D341Med (cell line): ENCODE measurements around the gene KANSL2.
A peak's percentile ranks its signal among the peaks of the same experiment; 100 is the strongest.
"Not testable (repeated sequence)": the region's sequence is repeated elsewhere in the genome, so short reads cannot be mapped to it uniquely, and the experiment has no call there.

Source experiments
- DNase-seq: peaks from one replicate; pipeline ENCODE4 v3.0.0; 2012; ENCODE audit warnings: low spot score

The KANSL2 gene, protein sequence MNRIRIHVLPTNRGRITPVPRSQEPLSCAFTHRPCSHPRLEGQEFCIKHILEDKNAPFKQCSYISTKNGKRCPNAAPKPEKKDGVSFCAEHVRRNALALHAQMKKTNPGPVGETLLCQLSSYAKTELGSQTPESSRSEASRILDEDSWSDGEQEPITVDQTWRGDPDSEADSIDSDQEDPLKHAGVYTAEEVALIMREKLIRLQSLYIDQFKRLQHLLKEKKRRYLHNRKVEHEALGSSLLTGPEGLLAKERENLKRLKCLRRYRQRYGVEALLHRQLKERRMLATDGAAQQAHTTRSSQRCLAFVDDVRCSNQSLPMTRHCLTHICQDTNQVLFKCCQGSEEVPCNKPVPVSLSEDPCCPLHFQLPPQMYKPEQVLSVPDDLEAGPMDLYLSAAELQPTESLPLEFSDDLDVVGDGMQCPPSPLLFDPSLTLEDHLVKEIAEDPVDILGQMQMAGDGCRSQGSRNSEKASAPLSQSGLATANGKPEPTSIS

DNA sequence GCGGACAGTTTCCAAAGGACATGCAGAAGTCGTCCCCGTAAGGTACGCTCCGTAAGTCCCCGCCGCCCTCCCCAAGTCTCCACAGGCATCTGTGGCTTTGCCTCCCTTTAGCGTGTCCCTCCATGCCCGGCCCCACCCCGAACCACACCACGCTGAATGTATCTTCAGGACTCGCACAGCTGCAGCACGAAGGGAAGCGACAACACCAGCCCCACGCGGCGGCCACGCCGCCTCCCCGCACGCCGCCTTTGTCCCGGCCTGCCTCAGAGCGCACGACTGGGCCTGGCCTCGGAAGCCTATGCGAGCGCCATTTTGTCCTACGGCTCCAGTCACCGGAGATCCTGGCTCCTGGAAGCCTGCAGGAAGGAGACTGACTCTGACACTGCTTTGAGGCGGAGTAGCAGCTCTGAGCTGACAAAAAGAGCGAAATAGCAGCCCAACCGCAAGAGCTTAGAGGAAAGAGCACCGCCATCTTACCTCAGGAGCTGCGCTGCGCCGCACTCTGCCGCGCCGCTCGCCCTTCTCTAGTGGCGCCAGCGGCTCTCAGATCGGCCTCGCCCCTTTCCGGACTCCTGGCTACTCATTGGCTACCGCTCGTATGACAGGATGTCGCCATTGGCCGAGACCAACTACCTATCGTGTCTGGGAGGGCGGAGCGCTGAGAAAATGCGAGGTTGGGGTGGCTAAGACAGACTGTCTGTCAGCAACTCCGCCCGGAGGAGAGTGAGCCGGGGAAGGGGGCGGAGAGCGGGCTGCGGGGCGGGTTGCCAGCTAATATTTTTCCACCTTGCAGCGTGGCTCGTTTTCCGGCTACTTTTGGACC lies at the start of gene KANSL2:
Gene KANSL2, minus strand, starts transcription at position 529 of the 823 bp plus-strand sequence. CDS start 606 bp downstream, outside the sequence.
- DNase-seq: peak; percentile 96

DNA sequence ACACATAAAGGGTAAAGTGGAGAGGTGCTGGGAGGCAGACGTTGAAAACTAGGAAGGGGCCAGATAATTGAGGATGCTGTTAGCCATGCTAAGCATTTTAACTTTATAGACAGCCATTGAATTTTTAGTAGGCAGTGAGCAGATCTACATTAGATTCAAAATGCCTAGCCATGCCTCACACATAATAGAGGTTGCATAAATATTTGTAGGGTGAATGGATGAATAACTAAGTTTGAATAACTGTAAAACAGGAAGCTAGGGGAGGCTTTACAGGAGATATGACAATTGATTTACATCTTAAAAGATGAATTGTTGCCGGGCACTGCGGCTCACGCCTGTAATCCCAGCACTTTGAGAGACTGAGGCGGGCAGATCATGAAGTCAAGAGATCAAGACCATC lies 46.8 kb upstream of the KANSL2 start:
- no peak for DNase-seq

DNA sequence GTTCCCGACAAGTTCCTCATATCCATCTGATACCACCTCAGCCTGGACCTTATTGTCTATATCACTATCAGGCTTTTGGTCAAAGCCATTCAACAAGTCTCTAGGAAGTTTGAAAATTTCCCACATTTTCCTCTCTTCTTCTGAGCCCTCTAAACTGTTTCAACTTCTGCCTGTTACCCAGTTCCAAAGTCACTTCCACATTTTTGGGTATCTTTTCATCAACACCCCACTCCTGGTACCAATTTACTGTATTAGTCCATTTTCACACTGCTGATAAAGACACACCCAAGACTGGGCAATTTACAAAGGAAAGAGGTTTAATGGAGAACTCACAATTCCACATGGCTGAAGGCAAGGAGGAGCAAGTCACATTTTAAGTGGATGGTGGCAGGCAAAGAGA lies 38.7 kb upstream of the KANSL2 start:
- not testable (repeated sequence) for DNase-seq

DNA sequence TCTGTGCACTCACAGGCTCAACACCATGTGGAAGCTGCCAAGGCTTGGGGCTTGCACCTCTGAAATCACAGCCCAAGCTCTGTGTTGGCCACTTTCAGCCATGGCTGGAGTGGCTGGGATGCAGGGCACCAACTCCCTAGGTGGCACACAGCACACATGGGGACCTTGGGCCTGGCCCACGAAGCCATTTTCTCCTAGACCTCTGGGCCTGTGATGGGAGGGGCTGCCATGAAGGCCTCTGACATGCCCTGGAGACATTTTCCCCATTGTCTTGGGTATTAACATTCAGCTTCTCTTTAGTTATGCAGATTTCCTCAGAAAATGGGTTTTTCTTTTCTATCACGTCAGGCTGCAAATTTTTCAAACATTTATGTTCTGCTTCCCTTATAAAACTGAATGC lies 38.1 kb upstream of the KANSL2 start:
- DNase-seq: not testable (repeated sequence)

DNA sequence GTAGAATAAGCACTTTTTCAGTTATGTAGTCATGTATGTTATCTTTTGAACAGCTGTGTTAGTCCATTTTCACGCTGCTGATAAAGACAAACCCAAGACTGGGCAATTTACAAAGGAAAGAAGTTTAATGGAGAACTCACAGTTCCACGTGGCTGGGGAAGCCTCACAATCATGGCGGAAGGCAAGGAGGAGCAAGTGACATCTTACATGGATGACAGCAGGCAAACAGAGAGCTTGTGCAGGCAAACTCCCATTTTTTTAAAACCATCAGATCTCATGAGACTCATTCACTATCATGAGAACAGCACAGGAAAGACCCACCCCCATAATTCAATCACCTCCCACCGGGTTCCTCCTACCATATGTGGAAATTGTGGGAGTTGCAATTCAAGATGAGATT lies 37.0 kb upstream of the KANSL2 start:
- not testable (repeated sequence) for DNase-seq

DNA sequence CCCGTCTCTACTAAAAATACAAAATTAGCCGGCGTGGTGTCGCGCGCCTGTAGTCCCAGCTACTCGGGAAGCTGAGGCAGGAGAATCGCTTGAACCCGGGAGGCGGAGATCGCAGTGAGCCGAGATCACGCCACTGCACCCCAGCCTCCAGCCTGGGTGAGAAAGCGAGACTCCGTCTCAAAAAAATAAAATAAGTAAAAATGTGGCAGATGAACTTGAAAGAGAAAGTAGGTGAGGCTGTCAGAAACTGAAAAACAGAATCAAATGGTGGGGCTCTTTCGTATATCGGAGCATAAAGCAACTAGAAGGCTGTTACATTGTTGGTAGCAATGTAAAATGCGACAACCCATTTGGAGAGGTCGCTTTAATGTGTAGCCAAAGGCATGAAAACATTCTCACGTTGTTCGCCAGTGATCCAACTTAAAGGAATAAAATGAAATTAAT lies 35.2 kb upstream of the KANSL2 start:
- no peak for DNase-seq

DNA sequence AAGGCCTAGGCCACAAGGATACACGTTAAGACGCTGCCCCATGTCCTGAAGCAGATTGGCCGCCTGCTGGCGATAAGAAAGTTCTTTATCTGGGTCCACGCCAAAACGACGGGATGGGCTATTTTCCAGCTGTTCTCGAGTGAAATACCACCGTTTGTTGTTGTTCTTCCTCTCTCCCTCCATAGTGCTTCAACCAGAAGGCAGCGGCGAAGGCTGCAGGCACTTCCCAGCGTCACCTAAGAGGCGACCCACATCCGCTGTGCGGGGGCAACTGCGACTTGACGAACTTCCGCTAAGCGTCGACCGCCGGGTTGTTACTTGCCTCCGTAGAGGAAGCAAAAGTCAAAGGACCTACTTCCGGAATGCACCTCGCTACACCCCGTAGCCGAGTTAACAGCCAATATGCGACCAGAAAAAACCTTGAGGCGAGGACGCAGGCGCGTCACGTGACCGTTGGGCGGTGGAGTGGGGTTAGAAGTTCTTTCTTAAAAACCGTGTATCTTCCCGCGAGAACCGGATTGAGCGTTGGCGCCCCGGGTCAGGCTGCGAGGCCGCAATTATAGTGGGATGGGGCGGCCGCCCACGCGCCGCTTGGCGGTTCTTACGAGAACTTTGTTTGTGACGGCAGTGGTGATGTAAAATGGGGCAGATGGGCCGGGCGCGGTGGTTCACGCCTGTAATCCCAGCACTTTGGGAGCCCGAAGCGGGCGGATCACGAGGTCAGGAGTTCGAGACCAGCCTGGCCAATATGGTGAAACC lies 34.6 kb upstream of the KANSL2 start, which contains the start of gene CCNT1:
Gene CCNT1, minus strand, starts transcription at position 215 of the 759 bp plus-strand sequence. Its CDS starts 32 bp downstream, at position 183.
- DNase-seq: peak; percentile 98

DNA sequence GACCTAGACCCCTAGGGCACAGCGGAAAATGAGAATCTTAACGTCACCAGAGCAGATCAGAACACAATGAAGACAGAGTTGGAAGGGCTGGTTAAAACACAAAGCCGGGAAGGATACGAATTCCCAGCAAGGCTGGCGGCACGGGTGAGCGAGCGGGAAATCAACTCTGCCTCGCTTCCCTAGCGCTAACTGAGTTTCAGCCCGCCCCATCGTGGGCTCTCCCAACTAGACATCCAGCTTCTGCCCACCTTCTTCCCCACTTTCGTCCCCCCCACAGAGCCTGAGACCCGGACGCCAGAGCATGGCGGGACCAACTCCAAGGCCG lies 34.1 kb upstream of the KANSL2 start:
- no peak for DNase-seq

DNA sequence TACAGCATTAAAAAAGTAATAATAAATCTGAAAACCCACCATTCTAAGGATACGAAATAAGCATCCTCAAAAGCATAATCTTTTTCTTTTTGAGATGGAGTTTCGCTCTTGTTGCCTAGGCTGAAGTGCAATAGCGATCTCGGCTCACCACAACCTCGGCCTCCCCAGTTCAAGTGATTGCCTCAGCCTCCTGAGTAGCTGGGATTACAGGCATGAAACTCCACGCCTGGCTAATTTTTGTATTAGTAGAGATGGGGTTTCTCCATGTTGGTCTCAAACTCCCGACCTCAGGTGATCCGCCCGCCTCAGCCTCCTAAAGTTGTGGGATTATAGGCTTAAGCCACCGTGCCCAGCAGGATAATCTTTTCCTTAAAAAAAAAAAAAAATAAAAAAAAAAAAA lies 30.2 kb upstream of the KANSL2 start:
- no peak for DNase-seq

DNA sequence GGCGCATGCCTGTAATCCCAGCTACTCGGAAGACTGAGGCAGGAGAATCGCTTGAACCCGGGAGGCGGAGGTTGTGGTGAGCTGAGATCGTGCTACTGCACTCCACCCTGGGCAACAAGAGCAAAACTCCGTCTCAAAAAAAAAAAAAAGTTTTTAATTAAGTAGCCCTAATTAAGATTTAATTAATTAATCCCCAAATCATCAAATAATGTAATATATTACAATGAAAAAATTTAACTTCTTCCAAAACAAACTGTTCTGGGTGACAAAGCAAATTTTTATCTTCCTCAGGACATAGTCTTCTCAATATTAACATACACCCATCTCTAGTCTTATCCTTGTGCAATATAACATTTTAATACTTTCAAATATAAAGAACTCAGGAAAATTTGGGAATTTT lies 16.8 kb upstream of the KANSL2 start:
- DNase-seq: not testable (repeated sequence)

DNA sequence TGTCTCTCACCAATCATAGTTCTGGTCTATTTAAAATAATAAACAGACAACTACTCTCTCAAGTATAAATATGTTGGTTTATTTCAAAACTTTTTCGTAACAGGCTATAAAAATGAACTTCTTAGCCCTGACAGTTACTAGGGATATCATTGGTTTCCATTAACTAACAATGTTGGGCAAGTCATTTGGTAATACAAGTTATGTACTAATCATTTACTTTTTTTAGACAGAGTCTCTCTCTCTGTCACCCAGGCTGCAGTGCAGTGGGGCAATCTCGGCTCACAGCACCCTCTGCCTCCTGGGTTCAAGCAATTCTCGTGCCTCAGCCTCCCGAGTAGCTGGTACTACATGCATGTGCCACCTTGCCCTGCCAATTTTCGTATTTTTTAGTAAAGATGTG lies 14.6 kb upstream of the KANSL2 start:
- no peak for DNase-seq

DNA sequence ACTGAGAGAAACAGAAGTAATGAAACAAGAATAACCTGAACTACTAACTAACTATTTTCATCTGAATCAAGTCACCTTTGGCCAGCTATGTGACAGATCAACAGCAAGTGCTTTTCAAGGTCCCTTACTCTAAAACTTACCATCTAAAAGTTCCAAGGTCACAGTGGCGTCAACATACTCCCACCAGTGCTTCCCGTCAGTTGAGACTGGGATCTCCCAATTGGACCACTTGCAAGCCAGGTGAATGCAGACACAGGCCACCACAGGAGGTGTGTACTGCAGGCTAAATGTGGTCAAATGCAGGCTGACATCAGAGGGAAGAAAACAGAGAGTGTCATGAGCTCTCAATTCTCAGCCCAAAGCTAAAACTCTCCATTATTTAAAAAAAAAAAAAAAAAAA lies 13.8 kb upstream of the KANSL2 start:
- DNase-seq: no peak

DNA sequence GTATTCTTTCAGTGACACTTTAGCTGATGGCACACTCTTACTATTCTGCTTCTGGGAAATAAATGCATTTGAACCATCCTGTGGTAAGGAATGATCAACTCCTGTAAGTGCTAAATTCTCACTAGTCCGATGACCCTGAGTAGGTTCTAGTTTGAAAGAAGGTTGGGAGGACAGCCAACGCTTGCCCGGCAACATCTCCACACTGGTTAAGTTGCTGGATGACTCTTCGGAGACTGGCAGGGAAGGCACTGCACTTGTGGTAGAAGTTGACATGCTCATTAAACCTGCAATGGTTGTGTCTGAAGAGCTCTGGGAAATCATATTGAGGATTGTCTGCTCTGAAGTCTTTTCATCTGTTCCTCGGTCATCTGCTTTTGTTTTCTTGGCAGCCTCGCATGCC lies 12.0 kb upstream of the KANSL2 start:
- no peak for DNase-seq

DNA sequence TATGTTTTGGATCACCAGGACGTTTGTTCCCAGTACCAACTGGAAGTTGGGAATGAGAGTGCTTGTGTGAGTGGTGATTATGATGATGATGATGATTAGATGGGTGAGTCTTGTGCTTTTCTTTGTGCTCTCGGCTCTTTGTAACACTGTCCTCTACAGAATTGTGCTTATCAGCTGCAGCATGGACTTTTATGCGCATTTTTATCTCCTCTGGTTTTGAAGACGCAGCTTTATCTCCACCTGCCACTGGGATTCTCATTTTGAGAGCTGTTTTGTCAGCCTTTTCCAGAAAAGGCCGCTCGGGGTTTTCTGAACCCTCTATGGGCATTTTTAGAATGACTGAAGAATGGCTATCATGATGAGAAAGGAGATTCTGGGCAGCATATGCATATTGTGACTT lies 11.5 kb upstream of the KANSL2 start:
- DNase-seq: no peak

DNA sequence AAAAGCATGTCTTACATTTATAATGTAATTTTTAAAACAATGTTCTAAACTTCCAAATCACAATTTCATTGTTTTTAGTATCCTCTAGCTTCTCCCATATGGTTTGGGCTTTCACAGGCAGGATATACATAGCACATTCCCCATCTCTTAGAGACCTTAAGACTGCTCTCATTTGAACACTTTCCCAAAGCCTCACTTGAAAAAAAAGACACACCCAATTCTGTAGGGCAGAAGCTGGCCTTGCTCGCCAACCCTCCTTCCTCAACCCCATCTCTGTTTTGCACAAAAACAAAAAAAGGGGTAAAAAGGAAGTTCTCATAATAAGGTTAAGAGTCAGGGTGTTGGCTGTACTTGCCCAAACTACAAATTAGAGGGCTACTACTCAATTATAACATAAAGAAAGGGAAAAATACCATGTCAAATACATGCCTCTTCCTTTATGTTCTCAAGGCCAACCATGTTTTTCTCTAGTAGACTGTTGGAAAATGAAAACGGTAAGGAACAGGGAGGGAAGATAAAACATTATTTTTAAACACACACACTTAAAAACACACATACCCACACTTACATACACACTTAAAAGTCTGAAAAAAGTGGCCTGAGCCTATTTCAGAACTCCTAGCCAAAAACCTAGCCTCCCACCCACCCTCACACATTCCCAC lies 9.9 kb upstream of the KANSL2 start:
- no peak for DNase-seq

DNA sequence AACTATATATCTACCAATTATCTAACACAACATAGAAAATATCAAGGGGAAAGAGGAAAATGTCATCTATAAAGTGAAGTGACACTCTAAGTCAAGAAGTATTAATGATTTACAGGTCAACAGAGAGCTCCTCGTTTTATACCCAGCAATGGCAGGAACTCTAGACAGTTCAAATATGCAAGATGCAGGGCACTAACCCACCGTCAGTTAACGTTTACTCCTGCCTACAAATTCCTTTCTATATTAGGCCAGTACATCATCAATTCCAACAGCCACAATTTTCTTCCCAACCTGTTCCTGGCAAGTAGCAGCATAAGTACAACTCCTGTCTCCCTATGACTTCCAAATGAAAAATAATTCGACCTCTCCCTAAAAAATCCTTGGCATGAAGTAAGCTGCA lies 9.0 kb upstream of the KANSL2 start:
- DNase-seq: no peak

DNA sequence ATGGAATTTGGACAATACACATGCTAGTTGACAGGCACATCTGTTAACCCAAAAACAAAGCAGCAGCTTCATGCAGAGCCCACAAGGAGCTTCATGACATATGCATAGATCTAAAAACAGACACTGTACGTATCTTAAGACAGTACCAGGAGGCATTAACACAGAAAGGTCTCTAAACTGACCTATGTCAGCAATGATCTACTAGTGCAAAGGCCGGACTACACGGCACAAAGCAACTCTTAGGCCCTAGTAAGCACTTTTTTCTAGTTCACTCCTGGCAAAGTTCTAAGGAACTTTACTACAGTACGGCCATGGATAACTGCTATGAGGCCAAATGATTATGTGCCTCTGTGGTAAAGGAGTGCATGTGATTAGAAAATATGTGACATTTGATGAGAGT lies 8.4 kb upstream of the KANSL2 start:
- DNase-seq: no peak

DNA sequence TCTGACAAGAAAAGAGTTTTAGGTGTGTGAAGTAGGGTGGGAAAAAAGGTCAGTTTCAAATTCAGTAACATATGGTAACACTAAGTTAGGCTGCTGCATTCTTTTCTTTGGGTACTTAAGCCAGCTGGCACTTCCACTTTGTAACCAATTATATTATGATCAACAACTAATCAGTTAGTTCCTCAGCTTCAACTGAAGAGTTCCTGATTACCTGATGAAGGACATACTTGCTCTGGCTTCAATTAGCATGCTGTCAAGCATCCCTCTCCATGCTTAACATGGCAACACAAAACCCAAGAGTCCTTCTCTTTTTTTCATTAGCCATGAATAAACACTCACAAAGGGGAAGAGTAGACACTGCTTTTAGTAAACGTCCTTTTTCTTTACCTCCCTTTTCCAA lies 6.8 kb upstream of the KANSL2 start:
- no peak for DNase-seq

DNA sequence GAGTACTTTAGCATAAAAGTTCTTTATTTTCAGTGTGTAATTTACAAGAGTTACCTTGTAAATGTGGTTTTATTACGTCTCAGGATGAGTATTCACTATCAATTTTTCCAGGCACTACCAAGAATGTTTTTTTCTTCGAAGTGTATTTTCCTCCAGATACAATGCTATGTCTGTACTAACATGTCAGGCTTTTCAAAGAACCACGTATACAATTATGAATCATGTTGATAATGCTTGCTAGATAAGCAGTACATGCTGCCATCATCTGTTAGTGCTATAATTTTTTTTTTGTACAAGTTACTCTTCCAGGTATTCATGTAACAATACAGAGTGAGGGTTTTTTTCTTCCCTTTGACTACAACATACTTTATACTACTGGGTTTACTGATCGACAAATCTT lies 5.6 kb upstream of the KANSL2 start:
- DNase-seq: no peak

DNA sequence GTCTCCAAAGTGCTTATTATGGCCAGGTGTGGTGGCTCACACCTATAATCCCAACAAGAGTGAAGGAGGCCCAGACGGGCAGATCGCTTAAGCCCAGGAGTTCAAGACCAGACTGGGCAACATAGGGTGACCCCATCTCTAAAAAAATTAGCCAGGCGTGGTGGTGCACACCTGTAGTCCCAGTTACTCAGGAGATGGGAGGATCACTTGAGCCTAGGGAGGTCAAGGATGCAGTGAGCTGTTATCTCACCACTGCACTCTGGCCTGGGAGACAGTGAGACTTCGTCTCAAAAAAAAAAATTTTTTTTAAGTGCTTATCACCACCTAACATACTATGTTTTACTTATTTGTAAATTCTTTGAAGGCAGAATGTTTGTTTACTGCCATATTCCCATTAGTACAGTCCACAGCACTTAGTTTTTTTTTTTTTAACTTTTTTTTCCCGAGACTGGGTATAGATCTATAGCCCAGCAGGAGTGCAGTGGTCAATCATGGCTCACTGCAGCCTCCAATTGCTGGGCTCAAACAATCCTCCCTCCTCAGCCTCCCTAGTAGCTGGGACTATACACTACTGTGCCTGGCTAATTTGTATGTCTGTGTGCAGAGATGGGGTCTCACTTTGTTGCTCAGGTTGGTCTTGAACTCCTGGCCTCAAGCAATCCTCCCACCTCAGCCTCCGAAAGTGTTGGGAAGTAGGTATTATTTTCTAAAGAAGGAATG lies 4.7 kb upstream of the KANSL2 start:
- DNase-seq: no peak

DNA sequence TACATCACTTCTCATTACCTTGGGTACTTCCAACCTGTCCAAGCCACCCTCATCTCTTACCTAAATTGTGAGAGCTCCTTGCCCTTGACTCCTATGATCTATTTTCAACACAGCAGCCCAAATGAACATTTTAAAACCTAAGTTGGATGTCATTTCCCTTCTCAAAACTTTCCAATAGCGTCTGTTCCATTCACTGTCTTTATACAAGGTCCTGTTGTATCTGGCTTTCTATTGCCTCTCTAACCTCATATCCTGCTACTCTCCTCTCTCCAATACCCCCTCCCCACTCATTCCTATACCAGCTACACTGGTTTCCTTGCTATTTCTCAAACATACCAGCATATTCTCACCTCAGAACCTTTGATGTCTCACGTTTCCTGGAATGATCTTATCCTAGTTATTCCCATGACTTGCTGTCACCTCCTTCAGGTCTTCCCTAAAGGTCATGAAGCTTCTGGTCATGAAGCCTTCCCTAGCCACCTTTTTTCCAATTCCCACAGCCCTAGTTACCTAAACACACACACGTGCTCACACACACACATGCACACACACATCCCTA lies 4.1 kb upstream of the KANSL2 start:
- DNase-seq: no peak
